PC-9 (cell line): ENCODE results near the gene USP24. TPM values are rescaled to one million over a fixed set of nuclear protein-coding genes. Genes with fewer than 3 reads are reported as not detected.

Experiments
- BruUV-seq: library from RNA; stranded (reverse); fragments of 400-500 nt; replicated peaks from 2 replicates; lab custom pipeline; 2021; lab: Mats Ljungman, UMichigan
- CTCF ChIA-PET: fragments of 300-600 bp; sonication (Branson Sonifier 250); formaldehyde crosslinking; loops from one replicate; lab custom pipeline; 2022; ENCODE audit warnings: antibody characterized with exemption; lab: Charles Lee
- POLR2A ChIA-PET: fragments of 300-600 bp; sonication (Branson Sonifier 250); formaldehyde crosslinking; loops from one replicate; lab custom pipeline; 2022; ENCODE audit warnings: antibody characterized with exemption; ENCODE audit not compliant: unreplicated experiment; lab: Charles Lee
- DNase-seq, 2 experiments: peaks; one replicate each; pipeline versions ENCODE4 v3.0.0 to v3.0.0-alpha.2; 2015 to 2022; ENCODE audit warnings: mixed read lengths in 1 of 2
- H2AFZ ChIP-seq: fragments of 200-600 bp; sonication (generic); 2 replicates; pipeline ENCODE4 v1.8.1; 2017; ENCODE audit warnings: antibody characterized with exemption
- H3F3A ChIP-seq: fragments of 200-600 bp; sonication (generic); 2 replicates; pipeline ENCODE4 v1.8.1; 2017; ENCODE audit warnings: antibody characterized with exemption, mild to moderate bottlenecking, low read depth; ENCODE audit not compliant: insufficient read depth
- H3K27ac ChIP-seq: fragments of 200-600 bp; sonication (generic); 2 replicates; pipeline ENCODE4 v1.6.1; 2016; ENCODE audit warnings: mixed run types
- H3K27me3 ChIP-seq: fragments of 200-600 bp; sonication (generic); 2 replicates; pipeline ENCODE4 v1.6.1; 2016; ENCODE audit warnings: low read depth, mixed run types; ENCODE audit not compliant: insufficient read depth
- H3K36me3 ChIP-seq: fragments of 200-600 bp; sonication (generic); 2 replicates; pipeline ENCODE4 v1.6.1; 2016; ENCODE audit warnings: low read depth, mixed run types
- H3K4me1 ChIP-seq: fragments of 200-600 bp; sonication (generic); replicated peaks from 2 replicates; pipeline ENCODE4 v1.6.1; 2016; ENCODE audit warnings: mixed run types; ENCODE audit not compliant: insufficient read depth
- H3K4me2 ChIP-seq: fragments of 200-600 bp; sonication (generic); 2 replicates; pipeline ENCODE4 v1.6.1; 2017; ENCODE audit warnings: mixed run types
- H3K4me3 ChIP-seq: fragments of 200-600 bp; sonication (generic); 2 replicates; pipeline ENCODE4 v1.6.1; 2016; ENCODE audit warnings: mixed run types
- H3K79me2 ChIP-seq: fragments of 200-600 bp; sonication (generic); 2 replicates; pipeline ENCODE4 v1.6.1; 2017; ENCODE audit warnings: low read depth, mixed run types
- H3K9me2 ChIP-seq: fragments of 200-600 bp; sonication (generic); 2 replicates; pipeline ENCODE4 v1.8.1; 2017; ENCODE audit warnings: mild to moderate bottlenecking; ENCODE audit not compliant: insufficient read depth
- H3K9me3 ChIP-seq: fragments of 200-600 bp; sonication (generic); 2 replicates; pipeline ENCODE4 v1.8.1; 2016; ENCODE audit warnings: low read depth; ENCODE audit not compliant: insufficient read depth
- H4K20me1 ChIP-seq: fragments of 200-600 bp; sonication (generic); 2 replicates; pipeline ENCODE4 v1.8.1; 2017; ENCODE audit not compliant: insufficient read depth
- EZH2 ChIP-seq: fragments of 200-600 bp; sonication (generic); IDR thresholded peaks from 2 replicates; pipeline ENCODE4 v1.8.0; 2017; ENCODE audit warnings: antibody characterized with exemption, low read depth
- intact Hi-C: fragments of 100-400 bp; cut with micrococcal nuclease; formaldehyde crosslinking; loops from one replicate; pipeline ENCODE4 v1.10.0; 2022; ENCODE audit not compliant: unreplicated experiment
- total RNA-seq: library from RNA; stranded (reverse); gene quantifications from 2 replicates; pipeline ENCODE4 v1.2.3, GENCODE V29; 2021
- TF ChIP-seq, protein P1 (sequence below): fragments of 200-600 bp; sonication (generic); conservative IDR thresholded peaks from 2 replicates; pipeline ENCODE4 v1.6.1; 2017; ENCODE audit warnings: mixed run types, antibody characterized with exemption, mild to moderate bottlenecking, moderate library complexity

USP24 gene
- total RNA-seq, 1 experiment from 2014 or later: 61.0 TPM

DNA sequence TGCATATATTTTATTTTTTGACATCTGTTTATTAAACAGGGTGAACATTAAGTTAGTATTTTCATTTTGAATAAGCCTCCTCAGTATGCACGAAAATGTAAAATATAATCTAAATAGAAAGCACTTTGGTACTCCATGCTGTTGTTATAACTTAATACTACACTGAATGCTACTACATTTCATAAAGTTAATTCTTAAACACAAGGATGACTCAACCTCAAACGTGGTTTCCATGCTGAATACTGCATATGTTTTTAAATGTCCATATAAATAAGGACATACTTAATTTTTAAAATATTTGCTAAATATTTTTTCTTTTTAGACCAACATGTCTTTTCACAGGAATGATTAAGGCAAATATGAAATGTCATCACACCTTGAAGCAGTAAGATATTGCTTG is 83.9 kb downstream of the USP24 start:
- no peak for TF ChIP-seq EZH2
- TF ChIP-seq, protein P1, sequence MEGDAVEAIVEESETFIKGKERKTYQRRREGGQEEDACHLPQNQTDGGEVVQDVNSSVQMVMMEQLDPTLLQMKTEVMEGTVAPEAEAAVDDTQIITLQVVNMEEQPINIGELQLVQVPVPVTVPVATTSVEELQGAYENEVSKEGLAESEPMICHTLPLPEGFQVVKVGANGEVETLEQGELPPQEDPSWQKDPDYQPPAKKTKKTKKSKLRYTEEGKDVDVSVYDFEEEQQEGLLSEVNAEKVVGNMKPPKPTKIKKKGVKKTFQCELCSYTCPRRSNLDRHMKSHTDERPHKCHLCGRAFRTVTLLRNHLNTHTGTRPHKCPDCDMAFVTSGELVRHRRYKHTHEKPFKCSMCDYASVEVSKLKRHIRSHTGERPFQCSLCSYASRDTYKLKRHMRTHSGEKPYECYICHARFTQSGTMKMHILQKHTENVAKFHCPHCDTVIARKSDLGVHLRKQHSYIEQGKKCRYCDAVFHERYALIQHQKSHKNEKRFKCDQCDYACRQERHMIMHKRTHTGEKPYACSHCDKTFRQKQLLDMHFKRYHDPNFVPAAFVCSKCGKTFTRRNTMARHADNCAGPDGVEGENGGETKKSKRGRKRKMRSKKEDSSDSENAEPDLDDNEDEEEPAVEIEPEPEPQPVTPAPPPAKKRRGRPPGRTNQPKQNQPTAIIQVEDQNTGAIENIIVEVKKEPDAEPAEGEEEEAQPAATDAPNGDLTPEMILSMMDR: no peak
- H3K79me2 ChIP-seq: no peaks in the 10 kb centered on the region
- no peaks in the 10 kb centered on the region for H3K9me3 ChIP-seq
- peaks cover 62% of the 10 kb centered on the region for H3K36me3 ChIP-seq
- no peak overlapping the region for H3K4me2 ChIP-seq
- no peak overlapping the region for H2AFZ ChIP-seq
- no peaks in the 10 kb centered on the region for H3K27me3 ChIP-seq
- H3K4me3 ChIP-seq: no peak overlapping the region
- no peaks in the 10 kb centered on the region for H3K9me2 ChIP-seq
- H4K20me1 ChIP-seq: no peaks in the 10 kb centered on the region
- ChIA-PET POLR2A (no interaction called here), CTCF (no interaction called here)
- no TSS peak for BruUV-seq
- no peak for DNase-seq
- no peaks in the 10 kb centered on the region for H3K4me1 ChIP-seq
- H3F3A ChIP-seq: peaks cover 11% of the 10 kb centered on the region; the same call in 1 of the 2 replicates
- no peak overlapping the region for H3K27ac ChIP-seq
- intact Hi-C loops: no loop called here

DNA sequence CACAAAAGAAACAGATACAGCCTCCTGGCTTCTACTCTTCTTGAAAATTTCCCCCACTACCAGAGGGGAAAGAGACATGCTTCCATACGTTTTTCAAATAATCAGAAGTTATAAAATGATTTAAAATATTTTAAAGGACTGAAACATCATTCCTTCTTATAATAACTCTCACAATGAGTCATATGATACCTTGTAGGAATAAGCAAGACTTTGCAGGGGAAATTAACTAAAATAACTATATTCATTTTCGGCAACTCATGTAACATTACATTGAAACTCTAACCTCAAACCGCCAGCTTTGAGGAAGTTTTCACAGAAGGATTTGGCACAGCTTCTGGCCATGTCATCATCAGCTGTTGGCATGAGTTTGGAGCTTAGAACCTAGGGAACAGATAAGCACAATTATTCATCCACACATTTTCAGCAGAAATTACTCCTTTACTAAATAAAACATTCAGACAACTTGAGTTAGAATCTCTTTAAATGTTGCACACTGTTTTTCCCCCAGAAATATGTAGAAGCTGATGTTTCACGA is 85.9 kb downstream of the USP24 start:
- no peaks in the 10 kb centered on the region for H3K4me1 ChIP-seq
- H2AFZ ChIP-seq: no peak overlapping the region
- intact Hi-C loops: no loop called here
- H3K9me3 ChIP-seq: no peaks in the 10 kb centered on the region
- no peak overlapping the region for H3K4me2 ChIP-seq
- CTCF ChIA-PET: no interaction called here
- H3K4me3 ChIP-seq: no peak overlapping the region
- no peaks in the 10 kb centered on the region for H3K27me3 ChIP-seq
- H3K79me2 ChIP-seq: no peaks in the 10 kb centered on the region
- BruUV-seq: no TSS peak
- DNase-seq: no peak
- no peaks in the 10 kb centered on the region for H4K20me1 ChIP-seq
- H3F3A ChIP-seq: peaks cover 17% of the 10 kb centered on the region; the same call in 1 of the 2 replicates
- TF ChIP-seq, protein P1: no peak
- no peak for TF ChIP-seq EZH2
- POLR2A ChIA-PET: no interaction called here
- no peak overlapping the region for H3K27ac ChIP-seq
- no peaks in the 10 kb centered on the region for H3K9me2 ChIP-seq
- H3K36me3 ChIP-seq: peaks cover 73% of the 10 kb centered on the region

DNA sequence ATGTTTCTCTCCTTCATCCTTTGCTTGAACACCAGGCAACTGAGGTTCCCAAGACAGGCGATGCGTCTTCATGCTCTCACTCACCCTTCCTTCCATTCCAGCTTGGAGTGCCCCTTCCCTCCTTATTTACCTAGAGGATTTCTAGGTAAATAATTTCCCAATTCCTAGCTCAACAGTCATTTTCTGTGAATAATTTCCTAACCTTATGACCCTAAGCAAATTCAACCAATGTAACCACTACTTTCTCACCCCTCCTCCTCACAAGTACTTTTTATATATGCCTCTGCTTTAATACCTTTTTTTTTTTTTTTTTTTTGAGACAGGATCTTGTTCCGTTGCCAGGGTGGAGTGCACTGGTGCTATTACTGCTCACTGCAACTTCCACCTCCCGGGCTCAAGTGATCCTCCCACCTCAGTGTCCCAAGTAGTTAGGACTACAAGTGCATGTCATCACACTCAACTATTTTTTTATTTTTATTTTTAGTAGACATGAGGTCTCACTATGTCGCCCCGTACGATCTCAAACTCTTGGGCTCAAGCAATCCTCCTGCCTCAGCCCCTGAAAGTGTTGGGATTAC is 86.7 kb downstream of the USP24 start:
- H3K4me2 ChIP-seq: no peak overlapping the region
- CTCF ChIA-PET: no interaction called here
- no peaks in the 10 kb centered on the region for H3K9me3 ChIP-seq
- intact Hi-C loops: no loop called here
- BruUV-seq: no TSS peak
- H3F3A ChIP-seq: peaks cover 17% of the 10 kb centered on the region; the same call in 1 of the 2 replicates
- H3K36me3 ChIP-seq: peaks cover 71% of the 10 kb centered on the region
- POLR2A ChIA-PET: no interaction called here
- H2AFZ ChIP-seq: no peak overlapping the region
- H3K79me2 ChIP-seq: no peaks in the 10 kb centered on the region
- no peak overlapping the region for H3K27ac ChIP-seq
- H4K20me1 ChIP-seq: no peaks in the 10 kb centered on the region
- no peaks in the 10 kb centered on the region for H3K27me3 ChIP-seq
- no peaks in the 10 kb centered on the region for H3K4me1 ChIP-seq
- DNase-seq: no peak
- H3K4me3 ChIP-seq: no peak overlapping the region
- H3K9me2 ChIP-seq: no peaks in the 10 kb centered on the region
- TF ChIP-seq, protein P1: no peak
- TF ChIP-seq EZH2: no peak
